NCI-H774 (cell line): ENCODE results near the gene SLC12A8.
"Not testable (repeated sequence)": the region's sequence is repeated elsewhere in the genome, so short reads cannot be mapped to it uniquely, and the experiment has no call there.

ENCODE experiments used
- DNase-seq: peaks from one replicate; lab custom pipeline; 2025; lab: John Stamatoyannopoulos, UW

Gene SLC12A8

DNA sequence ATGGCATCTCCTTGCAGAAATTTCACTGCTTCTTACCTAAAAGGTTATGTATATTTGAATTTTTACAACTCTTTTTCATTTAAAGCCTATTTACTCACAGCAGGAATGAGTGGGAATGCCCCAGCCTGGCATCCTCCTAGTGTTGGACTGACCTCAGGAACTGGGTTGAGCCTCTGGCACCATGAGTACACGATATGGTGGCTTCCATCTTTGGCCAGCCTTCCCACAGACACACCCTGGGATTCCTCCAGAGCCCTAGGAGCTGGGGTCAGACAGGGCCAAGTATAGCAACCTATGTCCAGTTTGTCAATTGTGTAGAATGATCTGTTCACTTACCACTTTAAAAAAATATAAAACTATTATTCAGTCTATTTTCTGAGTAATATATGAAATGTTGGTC is 99.6 kb downstream of the SLC12A8 start:
- no peak for DNase-seq

DNA sequence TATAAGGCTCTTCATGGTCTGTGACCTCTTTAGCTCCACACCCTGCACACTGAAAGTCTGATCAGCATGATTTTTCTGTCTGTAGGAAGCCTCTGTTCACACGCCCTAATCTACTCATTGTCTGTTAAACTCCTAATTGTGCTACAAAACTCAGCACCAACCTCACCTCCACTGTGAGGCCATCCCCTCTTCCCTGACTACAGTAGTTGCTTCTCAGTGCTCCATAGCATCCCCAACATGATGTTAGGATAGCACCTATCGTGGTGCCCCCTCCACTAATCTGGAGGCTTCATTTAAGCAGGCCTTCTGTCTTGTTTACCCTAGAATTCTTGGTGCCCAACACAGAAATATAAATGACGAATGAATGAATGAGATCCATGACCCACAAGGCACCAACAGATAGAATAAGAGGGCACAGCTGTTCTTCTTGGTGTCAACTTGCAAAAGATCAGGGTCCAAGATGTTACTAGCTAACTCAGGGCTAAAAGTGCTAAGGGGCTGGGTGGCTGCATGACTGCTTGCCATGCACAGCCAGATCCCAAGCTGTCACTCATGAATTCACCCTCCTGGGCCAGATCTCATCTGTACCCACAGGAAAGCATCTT is 101.6 kb downstream of the SLC12A8 start:
- DNase-seq, result no peak

DNA sequence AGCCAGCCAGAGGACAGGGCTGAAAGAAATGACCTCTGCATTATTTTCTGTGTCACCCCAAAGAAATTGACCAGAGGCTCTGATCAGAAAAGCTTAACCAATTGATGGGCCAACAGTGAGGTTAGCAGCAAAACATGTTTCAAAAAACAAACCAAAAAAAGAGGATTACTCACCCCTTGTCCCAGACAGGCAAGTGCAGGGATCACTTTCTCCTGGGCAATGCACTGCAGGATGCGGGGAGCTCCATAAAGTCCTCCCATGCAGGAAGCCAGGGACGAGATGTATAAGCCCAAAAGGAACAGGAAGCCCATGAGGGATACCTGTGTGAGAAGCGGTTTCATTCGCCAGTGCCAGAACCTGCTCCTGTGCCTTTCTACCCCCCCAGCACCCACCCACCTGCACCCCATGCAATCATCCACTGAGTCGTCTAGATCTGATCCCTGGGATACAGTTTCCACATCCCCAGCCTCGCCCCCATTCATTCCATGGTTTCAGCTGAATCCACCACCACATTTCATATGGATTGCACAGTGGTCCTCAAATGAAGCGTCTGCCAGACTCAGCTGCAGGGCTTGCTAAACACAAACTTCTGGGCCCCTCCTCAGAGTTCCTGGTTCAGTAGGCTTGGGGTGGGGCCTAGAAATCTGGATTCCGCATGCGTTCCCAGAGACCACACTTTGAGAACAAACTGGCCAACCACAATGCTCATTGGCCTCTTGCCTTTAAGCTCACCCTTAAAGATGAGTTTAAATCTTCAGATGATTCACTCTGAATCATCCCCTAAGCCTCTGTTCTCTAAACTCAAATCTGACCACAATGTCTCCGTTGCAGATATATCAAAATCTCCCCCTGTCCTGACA is 102.3 kb downstream of the SLC12A8 start:
- no peak for DNase-seq

DNA sequence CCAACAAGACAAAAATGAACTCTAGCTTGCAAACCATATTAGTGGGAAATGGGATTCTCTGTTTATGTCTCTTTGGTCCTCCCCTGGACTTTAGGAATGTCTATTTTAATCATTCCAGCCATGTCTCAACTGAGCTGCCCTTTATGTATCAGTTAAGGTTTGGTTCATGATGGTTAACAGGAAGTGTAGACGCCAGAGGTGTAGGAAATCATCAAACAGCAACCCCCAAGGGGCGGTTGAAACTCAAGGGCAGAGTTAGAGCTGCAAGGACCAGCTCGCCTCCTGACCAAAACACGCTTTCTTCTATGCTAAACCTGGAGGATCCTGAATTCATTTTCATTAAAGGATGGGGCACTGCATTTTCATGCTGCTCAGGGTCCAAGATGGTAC is 103.0 kb downstream of the SLC12A8 start:
- no peak for DNase-seq

DNA sequence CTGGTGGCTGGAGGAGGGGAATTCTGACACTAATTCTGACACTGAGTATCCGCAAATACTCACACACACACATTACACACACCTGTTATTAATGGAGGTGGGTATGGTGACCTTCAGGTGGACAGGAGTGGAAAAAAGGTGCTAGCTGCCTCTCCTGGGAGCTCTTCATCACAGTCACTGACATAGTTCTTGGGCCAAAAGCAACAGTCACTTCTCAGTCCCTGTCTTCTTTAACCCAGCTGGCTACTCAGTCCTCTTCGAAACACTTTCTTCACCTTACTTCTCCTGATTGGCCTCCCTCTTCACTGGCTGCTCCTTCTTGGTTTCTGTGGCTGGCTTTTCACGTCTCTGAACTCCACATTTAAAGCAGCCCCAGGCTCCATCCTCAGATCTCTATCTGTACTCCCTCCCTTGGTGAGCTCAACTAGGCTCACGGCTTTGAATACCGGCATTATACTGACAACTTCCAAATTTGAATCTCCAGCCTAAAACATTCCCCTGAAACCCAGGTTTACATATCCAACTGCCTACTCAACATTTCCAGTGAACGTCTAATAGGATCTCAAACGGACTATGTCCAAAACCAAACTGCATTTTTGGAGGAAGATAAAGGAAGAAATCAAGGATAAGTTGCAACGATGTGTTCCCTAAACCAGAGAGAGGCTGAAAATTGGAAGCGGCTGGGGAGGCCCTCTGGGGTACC is 103.6 kb downstream of the SLC12A8 start:
- no peak for DNase-seq

DNA sequence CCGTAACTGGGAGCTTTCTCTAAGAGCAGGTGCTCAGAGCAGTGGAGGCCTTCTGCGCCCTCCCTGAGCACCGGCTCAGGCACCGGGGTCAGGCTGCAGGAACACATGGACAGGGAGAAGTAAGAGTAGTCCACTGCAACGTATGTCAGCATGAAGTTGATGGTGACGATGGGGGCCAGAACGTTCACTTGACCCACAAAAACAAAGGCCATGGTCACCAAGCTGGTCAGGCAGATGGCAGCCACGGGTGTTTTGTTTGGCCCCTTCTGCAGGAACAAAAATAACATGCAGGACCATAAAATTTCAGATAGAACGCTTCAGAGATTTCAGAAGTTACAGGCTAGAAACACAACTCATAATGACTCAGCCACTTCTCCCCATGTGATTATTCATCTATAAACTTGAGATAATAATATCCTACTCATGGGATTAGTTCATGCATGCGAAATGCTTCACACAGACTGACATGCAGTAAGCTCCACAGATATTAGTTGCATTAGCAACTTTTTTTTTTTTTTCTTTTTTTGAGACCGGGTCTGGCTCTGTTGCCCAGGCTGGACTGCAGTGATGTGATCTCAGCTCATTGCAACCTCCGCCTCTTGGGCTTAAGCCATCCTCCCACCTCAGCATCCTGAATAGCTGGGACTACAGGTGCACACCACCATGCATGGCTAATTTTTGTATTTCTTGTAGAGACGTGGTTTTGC is 104.5 kb downstream of the SLC12A8 start:
- no peak for DNase-seq

DNA sequence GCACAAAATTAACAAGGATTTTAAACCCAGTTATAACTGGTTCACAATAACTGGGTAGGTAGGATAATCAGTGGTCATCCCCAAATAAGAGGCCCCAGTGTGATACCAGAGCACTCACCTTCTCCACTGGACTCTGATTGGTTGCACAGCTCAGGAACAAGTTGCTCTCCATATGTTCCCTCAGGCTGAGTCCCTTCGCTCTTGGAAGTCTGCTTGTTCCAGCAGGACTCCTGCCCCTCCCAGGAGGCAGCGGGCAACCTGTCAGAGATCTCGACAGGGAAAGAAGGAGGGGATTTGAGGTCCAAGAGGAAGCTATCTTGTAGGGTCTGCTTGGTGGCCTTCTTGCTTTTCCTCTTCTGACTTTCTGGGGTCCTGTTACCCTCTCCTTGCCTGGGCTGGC is 105.2 kb downstream of the SLC12A8 start:
- no peak for DNase-seq

DNA sequence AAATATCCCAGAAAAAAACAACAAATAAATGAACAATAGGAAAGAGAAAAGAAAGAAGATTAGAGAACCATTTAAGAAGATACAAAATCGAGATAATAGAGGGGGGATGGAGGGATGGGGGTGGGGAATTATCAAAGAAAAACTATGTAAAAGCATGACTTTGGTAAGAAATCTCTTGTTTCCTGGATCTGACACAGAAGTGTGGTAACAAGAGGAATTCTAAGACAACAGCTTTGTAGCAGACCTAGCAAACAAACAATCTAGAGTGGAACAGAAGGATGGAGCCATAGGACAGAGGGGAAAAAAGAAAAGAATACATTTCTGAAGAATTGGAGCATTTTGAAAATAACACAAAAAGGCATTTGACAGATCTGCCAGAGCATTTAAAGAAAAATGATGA is 107.4 kb downstream of the SLC12A8 start:
- DNase-seq, result no peak

DNA sequence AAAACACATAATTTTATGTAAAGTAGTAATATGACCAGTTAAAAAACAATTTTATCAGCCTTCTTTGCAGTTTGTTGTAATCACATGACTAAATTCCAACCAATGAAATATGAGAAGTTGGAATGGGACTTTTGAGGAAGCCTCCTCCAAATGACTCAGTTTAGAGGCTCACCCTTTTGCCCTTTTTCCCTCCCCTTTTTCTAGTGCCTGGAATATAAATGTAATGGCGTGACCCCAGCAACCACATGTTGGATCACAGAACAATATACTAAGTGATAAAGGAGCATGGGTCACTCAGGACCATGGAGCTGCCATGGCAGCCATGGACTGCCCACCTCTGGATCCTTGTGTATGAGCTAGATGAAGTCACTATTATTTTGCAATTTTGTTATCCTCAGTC is 107.9 kb downstream of the SLC12A8 start:
- no peak for DNase-seq

DNA sequence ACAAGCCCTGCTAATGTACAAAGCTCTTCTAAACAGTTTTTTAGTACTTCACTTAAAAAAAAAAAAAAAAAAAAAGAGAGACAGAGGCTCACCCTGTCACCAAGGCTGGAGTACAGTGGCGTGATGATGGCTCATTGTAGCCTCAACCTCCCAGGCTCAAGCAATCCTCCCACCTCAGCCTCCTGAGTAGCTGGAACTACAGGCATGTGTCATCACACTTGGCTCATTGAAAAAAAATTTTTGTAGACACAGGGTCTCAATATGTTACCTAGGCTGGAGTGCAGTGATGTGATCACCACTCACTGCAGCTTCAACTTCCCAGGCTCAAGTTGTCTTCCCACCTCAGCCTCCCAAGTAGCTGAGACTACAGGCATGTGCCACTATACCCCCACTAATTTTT is 109.1 kb downstream of the SLC12A8 start:
- no peak for DNase-seq

DNA sequence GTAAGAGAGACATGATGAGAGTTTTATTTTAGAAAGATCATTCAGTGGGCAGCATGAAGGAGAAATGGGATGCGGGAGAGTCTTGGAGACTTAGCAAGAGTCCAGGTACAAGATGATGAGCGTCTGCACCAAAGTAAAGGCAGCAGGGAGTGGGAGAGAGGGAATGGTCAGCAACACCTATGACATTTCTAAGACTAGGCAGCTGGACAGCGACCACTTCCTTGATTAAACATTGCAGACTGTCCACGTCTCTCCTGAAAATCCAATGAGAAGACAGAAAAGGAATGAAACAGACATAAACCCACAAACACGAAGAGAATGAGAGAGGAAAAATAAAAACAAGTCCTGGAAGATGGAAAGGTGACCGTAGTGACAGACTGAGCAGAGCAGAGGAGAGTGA is 110.1 kb downstream of the SLC12A8 start:
- no peak for DNase-seq

DNA sequence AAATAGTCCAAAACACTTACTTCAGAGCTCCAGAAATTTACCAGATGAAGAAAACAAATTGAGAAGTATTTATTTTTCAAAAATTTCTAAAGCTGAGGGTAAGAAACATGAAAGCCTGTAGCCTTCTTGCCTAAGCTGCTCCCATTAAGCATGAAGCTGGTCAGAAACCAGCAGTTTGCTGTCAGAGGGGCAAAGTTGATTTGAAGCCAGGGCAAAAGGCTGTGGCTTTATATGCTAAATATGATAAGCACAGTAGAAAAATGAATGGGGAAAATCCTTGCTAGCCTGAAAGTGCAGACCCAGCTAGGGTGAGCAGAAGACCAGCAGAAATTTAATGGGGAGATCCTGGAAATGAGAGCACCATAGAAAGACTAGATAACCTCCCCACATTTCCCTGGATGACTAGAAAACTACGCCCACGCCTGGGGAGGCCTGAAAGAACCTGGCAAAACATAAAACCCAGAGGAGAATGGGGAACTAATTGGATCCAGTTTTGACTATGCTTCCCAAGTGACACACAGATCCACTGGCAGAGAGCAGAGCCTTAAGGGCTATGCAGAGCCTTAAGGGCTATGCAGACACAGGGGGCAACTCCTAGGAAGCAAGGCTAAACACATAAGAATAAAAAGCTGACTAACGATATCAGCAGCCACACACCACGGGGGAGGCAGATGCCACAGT is 113.8 kb downstream of the SLC12A8 start:
- DNase-seq, result no peak

DNA sequence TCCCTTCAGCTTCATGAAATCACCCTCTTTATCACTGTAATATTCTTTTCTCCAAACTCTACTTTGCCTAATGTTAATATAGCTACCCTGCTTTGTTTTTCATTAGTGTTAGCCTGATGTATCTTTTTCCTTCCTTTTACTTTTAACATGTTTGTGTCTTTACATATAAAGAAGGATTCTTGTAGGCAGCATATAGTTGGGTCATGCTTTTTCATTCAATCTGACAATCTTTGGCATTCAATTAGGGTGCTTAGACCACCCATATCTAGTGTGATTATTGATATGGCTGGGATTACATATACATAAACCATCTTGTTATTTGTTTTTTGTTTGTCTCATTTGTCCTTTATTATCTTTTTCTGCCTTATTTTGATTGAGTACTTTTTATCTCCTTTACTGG is 121.9 kb downstream of the SLC12A8 start:
- DNase-seq, result no peak

DNA sequence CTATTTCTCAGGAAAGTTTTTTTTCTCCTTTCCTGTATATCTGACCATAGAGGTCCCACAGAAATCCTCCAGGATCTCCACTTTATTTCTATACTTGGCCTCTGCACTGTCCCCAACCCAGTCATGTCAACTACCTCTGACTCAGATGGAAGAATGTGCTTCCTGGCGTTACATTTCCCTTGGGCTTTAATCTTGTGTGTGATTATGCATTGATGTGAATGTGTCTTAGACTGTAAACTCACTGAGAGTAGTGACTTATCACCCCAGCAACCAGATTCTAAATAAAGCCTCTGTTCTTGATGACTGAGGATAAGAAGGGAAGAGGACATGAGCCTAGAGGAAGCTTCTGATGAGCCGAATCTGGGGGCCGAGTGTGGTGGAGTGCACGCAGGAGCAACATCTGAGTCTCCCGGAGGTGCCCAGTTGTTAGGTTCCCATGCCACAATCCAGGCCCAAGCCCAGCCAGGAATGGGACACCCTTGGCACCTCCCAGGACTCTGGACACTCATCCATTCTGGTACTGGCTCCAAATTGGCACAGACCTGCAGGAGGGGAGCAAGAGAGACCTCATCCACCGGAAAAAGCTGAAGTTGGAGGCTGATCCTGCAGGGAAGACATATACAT is 124.7 kb downstream of the SLC12A8 start:
- DNase-seq, result no peak

DNA sequence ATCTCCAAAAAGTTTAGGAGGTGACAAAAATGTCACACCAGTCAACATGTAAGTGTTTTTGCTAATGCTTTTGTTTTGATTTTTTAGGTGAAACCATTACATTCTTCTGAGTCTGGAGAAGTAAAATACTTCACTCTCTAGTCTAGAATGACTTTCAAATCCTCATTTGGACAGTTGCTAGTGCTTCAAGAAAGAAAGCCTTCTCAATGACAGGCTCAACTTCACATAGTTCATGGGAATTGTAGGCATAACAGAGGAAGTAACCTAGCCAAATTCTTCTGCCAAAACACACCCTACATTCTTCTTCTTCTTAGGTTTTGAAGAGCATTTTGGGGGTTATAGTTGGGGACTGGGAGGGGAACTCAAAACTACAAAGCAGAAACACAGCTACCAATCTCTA is 127.4 kb downstream of the SLC12A8 start:
- no peak for DNase-seq

DNA sequence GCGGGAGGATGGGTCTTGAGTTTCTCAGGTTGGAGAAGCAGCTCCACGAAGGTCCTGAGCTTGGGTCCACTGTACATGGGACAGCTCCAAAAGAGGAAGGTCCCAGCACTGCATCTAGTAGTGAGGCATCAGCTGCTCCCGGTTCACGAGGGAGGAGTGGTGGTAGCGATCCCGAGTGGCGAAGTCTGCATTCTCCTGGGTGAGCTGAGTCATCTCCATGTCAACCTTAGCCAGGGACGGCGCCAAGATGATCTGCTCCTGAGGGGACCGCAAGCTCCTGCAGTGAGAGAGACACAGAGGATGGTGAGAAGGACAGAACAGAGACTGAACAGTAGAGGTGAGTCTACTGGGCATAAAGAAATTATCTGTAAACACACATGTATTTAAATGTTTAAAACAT is 128.8 kb downstream of the SLC12A8 start:
- DNase-seq, result no peak

DNA sequence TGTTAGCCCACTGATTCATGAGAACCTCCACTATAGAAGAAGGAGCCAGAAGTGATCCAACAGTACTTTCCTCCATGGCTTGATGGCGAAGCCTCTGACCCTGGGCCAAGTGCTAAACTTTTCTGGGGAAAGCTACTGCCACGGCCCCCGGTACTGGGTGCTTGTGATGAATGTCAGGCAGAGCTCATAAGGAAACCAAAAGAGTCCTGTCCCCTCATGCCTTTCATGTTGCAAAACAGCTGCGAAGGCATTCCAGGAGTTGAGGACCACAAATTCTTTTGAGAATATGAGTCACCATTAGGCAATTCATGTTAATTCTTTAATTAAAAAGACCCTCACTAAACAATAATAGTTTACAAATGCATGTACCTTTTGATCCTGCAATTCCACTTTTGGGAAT is 130.2 kb downstream of the SLC12A8 start:
- DNase-seq, result not testable (repeated sequence)

DNA sequence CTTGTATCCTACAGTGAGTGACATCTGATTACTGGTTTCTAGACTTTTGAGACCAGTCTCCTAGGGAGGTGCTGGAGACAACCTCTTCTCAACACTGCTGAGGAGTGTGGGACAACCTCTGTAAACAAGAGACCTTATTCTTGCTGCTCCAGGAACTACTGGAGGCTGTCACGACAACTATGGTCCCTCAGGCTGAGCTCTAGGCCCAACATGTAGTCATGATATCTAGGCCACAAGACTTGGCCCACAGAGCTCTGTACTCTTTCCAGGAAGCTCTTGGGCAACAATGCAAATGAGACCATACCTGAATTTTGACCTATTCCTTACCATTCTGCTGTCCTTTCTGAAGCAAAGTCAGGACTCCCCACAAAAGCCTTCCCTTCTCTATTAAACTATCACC is 132.5 kb downstream of the SLC12A8 start:
- no peak for DNase-seq

DNA sequence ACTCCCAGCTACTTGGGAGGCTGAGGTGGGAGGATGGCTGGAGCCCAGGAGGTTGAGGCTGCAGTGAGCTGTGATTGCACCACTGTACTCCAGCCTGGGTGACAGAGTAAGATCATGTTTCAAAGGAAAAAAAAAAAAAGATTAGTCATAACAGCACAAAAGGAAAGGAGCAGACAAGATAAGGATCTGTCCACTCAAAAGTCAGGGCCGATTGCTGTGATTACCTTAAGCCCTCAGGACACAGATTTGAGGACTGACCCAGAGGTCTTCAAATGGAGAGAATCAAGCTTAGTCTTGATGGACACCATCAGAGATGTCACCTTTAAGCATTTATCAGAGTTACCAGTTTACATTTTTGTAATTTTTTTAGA is 132.9 kb downstream of the SLC12A8 start:
- DNase-seq, result no peak

DNA sequence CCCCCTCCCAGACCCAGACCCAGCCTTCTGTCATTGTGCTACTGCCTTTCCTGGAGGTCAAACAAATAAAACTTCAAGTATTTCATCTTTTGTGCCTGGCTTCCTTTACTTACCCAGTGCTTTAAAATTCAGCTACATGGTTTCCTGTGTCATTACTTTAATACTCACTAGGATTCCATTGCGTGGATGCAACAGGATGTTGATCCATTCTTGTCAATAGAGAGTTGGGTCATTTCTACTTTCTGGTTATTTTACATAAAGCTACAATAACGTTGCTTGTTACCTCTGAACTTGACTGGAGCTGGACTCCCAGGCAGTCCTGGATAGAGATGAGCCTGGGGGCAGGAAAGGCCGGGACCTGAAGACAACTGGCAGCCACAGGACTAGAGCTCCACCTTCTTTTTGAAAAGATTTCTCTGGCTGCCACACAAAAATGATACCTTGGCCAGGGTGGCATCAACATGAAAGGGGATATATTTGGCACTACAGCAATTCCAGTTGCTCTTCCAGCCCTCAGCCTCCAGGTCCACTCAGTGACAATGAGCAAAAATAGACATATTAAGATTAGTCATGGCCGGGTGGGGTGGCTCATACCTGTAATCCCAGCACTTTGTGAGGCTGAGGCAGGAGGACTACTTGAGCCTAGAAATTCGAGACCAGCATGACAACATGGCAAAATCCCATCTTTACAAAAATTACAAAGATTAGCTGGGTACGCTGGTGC is 133.4 kb downstream of the SLC12A8 start:
- no peak for DNase-seq

DNA sequence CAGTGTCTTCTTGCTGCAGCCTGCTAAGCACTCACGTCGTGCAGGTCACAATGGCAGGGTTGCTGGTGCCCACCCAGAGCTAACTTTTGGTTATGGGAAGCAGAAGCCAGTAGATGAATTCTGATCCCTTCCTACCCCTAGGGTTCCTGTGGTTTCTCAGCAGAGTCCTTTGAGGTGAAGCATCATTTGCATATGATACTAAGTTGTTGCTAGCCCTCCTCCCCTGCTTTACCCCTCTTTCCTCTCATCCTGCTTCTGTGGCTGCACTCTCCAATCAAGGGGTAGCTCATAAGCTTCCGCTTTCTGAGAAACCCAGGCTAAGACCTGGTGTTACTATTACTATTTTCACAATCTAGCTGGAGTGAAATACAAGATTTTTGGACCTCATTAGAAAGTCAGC is 134.7 kb downstream of the SLC12A8 start:
- no peak for DNase-seq
